Lung (tissue), 12 donors: Measurements from ENCODE around the gene CSNK1G2. TPM values are rescaled to one million over a fixed set of nuclear protein-coding genes. Genes with fewer than 3 reads are reported as not detected.
A peak's percentile ranks its signal among the peaks of the same experiment; 100 is the strongest.

Experiments
- ATAC-seq: fragments of 200-7000 bp; cut with Tn5 transposase; one replicate; pipeline ENCODE4 v1.9.1; 2020; ENCODE audit warnings: moderate number of reproducible peaks; ENCODE audit not compliant: insufficient read depth, low FRiP score
- DNase-seq, 3 donors: peaks; one replicate each; pipeline ENCODE4 v3.0.0-alpha.2; 2013 to 2017
- H3K27ac ChIP-seq, 2 donors: one replicate each; pipeline ENCODE4 v1.5.1; 2013; ENCODE audit warnings: mild to moderate bottlenecking in 2 of 2, moderate library complexity in 2 of 2, control low read depth in 1 of 2, inconsistent platforms in 1 of 2, low read depth in 1 of 2, low read length in 1 of 2
- H3K27me3 ChIP-seq, 3 donors: one replicate each; pipeline ENCODE4 v1.5.1; 2013; ENCODE audit warnings: low read length in 2 of 3; ENCODE audit not compliant: control insufficient read depth in 3 of 3, insufficient read depth in 3 of 3
- H3K36me3 ChIP-seq, 4 donors: one replicate each; pipeline ENCODE4 v1.5.1; 2013; ENCODE audit warnings: low read length in 4 of 4, mild to moderate bottlenecking in 1 of 4, moderate library complexity in 1 of 4; ENCODE audit not compliant: control insufficient read depth in 4 of 4, insufficient read depth in 4 of 4
- H3K4me1 ChIP-seq, 5 donors: one replicate each; pipeline ENCODE4 v1.5.1; 2013; ENCODE audit warnings: low read length in 5 of 5, mild to moderate bottlenecking in 2 of 5, moderate library complexity in 1 of 5; ENCODE audit not compliant: control insufficient read depth in 5 of 5, insufficient read depth in 5 of 5
- H3K4me3 ChIP-seq: one replicate; pipeline ENCODE4 v1.5.1; 2013; ENCODE audit warnings: mild to moderate bottlenecking, control low read depth, moderate library complexity
- H3K9ac ChIP-seq, 2 donors: one replicate each; pipeline ENCODE4 v1.5.1; 2013; ENCODE audit warnings: low read length in 2 of 2, control low read depth in 1 of 2; ENCODE audit not compliant: insufficient read depth in 1 of 2
- H3K9me3 ChIP-seq, 4 donors: one replicate each; pipeline ENCODE4 v1.5.1; 2013; ENCODE audit warnings: low read length in 3 of 4, mild to moderate bottlenecking in 1 of 4, moderate library complexity in 1 of 4; ENCODE audit not compliant: control insufficient read depth in 4 of 4, insufficient read depth in 3 of 4
- WGBS, 2 donors: extraction: QIAGEN DNeasy Blood & Tissue Kit; methylation state at CpG; one replicate each; pipeline ENCODE4 v1.1.7; 2013; 5-methylcytosine and 5-hydroxymethylcytosine counted together
- polyA plus RNA-seq, 2 donors: library from polyadenylated mRNA; stranded (reverse); fragments of 200-250 nt; gene quantifications; one replicate each; pipeline ENCODE4 v1.2.1, GENCODE V29; 2013
- total RNA-seq, 2 donors: library from RNA; depleted of rRNA in 1 of 2; stranded (reverse); fragments of >200 nt in 1 of 2; gene quantifications; one replicate each; pipeline ENCODE4 v1.2.1, GENCODE V29; 2014 to 2021
- TF ChIP-seq, protein P1 (sequence below): IDR thresholded peaks from 2 replicates; pipeline ENCODE4 v1.5.1; 2012; ENCODE audit warnings: mild to moderate bottlenecking; ENCODE audit errors: control extremely low read depth, extremely low read depth
- donor health status: control.
- donor health status: control.
- donor health status: Bipolar disorder and iron deficiency.
- donor health status: healthy.
- donor health status: DM: yes; HTN: yes; CAD: no.

The CSNK1G2 gene
- total and polyA plus RNA-seq, 4 donors = 50.0 to 80.2 (median 70.8) TPM

DNA sequence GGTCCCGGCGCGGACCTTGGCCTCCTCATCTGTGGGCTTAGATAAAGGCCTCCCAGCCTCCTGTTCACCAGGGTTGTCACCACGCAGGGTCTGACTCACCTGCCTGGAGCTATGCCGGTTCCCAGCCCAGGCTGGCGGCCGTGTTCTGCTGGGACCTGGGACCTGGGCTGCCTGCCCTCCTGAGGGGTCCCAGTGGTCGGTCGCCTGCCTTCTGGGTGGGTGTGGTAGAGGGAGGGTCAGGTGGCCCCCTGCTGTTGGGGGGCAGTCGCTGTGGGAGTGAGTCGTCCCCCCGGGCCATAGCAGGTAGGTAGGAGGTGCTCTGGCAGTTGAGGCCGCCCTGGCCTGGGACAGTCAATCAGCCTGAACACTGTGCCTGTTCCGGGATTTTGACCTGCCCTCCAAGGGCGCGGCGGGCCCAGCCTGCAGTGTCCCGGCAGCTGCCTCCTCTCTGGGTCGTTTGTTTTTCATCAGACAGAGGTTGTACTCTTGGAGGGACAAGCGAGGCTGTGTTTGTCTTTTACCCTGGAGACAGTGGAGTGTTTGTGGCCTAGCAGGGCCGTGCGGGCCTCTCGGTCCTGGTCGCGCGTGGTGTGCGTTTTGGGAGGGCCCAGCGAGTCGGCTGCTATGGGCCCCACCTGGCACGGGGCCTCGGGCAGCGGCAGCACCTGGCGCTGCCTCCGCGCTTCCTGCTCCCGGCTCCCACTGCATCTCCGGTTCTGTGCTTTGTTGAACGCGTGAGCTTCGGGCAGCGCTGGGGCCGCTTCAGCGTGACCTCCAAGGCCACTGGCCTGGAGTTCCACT is 33.2 kb upstream of the CSNK1G2 start:
- peaks cover 0 to 18% (median 2%) of the 10 kb centered on the region in 5 donors for H3K4me1 ChIP-seq
- 67 to 80% methylated on average over 43 of the region's 43 CpGs for WGBS, 2 donors
- H3K9me3 ChIP-seq = no peaks in the 10 kb centered on the region
- TF ChIP-seq, protein P1, sequence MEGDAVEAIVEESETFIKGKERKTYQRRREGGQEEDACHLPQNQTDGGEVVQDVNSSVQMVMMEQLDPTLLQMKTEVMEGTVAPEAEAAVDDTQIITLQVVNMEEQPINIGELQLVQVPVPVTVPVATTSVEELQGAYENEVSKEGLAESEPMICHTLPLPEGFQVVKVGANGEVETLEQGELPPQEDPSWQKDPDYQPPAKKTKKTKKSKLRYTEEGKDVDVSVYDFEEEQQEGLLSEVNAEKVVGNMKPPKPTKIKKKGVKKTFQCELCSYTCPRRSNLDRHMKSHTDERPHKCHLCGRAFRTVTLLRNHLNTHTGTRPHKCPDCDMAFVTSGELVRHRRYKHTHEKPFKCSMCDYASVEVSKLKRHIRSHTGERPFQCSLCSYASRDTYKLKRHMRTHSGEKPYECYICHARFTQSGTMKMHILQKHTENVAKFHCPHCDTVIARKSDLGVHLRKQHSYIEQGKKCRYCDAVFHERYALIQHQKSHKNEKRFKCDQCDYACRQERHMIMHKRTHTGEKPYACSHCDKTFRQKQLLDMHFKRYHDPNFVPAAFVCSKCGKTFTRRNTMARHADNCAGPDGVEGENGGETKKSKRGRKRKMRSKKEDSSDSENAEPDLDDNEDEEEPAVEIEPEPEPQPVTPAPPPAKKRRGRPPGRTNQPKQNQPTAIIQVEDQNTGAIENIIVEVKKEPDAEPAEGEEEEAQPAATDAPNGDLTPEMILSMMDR = no peak
- ATAC-seq = no peak
- no peaks in the 10 kb centered on the region for H3K27me3 ChIP-seq
- DNase-seq = no peak
- H3K36me3 ChIP-seq = peaks cover 0 to 16% (median under 1%) of the 10 kb centered on the region in 4 donors
- peak overlapping the region in 1 of 2 donors; percentile 11 for H3K9ac ChIP-seq
- no peak overlapping the region for H3K4me3 ChIP-seq
- H3K27ac ChIP-seq = peak overlapping the region in 1 of 2 donors; percentile 66

DNA sequence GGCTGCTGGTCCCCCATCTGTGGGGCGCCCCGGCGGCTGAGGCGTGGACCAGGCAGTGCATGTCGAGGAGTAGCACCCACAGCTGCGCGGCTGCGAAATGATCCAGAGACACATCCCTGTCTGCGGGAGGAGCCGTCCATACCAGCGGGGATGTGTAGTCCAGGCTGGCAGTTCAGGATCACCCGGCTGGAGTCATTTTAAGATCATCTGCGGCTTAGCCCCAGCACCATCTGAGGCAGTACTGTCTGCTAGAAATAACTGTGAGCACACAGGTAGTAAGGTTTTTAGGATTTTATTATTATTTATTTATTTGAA is 32.7 kb upstream of the CSNK1G2 start:
- TF ChIP-seq, protein P1 = no peak
- Histone ChIP-seq H3K4me1 (peaks cover 0 to 18% (median 2%) of the 10 kb centered on the region in 5 donors), H3K36me3 (peaks cover 0 to 21% (median 3%) of the 10 kb centered on the region in 4 donors), H3K9me3 (no peaks in the 10 kb centered on the region), H3K27ac (peak overlapping the region in 1 of 2 donors; percentile 66), H3K4me3 (no peak overlapping the region), H3K27me3 (no peaks in the 10 kb centered on the region), H3K9ac (no peak overlapping the region)
- DNase-seq (no peak), ATAC-seq (no peak)
- WGBS, 2 donors = 88 to 92% methylated on average over 13 of the region's 13 CpGs

DNA sequence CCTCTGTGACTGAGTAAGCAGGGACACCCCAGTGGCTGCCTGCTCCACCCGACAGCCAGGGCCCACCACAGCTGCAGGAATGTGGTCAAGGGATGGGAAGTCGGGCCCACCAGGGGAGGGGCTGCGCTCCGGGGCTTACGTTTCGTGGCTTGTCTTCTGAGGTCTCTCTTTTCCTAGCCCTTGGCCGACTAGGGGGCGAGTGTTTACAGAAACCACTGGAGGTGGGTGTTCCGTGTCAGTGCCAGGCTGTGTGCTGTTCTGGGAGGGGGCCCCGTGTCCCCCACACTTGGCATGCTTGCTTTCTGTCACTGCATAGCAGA is 31.3 kb upstream of the CSNK1G2 start:
- peaks cover 0 to 28% (median 4%) of the 10 kb centered on the region in 4 donors for H3K36me3 ChIP-seq
- no peaks in the 10 kb centered on the region for H3K27me3 ChIP-seq
- ATAC-seq (no peak), DNase-seq (no peak)
- 28 to 46% methylated on average over 8 to 10 of the region's 10 CpGs for WGBS, 2 donors
- H3K9me3 ChIP-seq = no peaks in the 10 kb centered on the region
- no peak overlapping the region for H3K4me3 ChIP-seq
- TF ChIP-seq, protein P1 = no peak
- H3K4me1 ChIP-seq = peaks cover 0 to 16% (median 2%) of the 10 kb centered on the region in 5 donors
- H3K27ac ChIP-seq = peak overlapping the region in 1 of 2 donors; percentile 63
- no peak overlapping the region for H3K9ac ChIP-seq
